Measurements from ENCODE around the gene CSF3R. TPM values are rescaled to one million over a fixed set of nuclear protein-coding genes. Genes with fewer than 3 reads are reported as not detected.
A peak's percentile ranks its signal among the peaks of the same experiment; 100 is the strongest.

Gene CSF3R
- total RNA-seq, 2 experiments from 2014 or later = 3.7 to 4.1 TPM

- H3K4me1 ChIP-seq (ENCODE audit: insufficient read depth, low read length) = peaks cover 5% of the 10 kb centered on the region
- no peak overlapping the region for H3K4me3 Mint-ChIP-seq
- no peak overlapping the region for H3K27ac ChIP-seq (ENCODE audit: low read depth in 1 of 2, low read length in 2 of 2)
- no peaks in the 10 kb centered on the region for H3K9me3 ChIP-seq (ENCODE audit: control insufficient read depth in 1 of 2, insufficient read depth in 1 of 2, low read length in 2 of 2)
- H3K27ac Mint-ChIP-seq = no peak overlapping the region
- TF ChIP-seq CTCF (IDR thresholded peaks at IDR 0.05) = no peak
- ATAC-seq (ENCODE audit: poor library complexity) (no peak), DNase-seq (no peak)
- no peak overlapping the region for H3K4me3 ChIP-seq (ENCODE audit: low read length)
- no peaks in the 10 kb centered on the region for H3K9me3 Mint-ChIP-seq
- no peaks in the 10 kb centered on the region for H3K36me3 Mint-ChIP-seq (ENCODE audit: low read depth)
- no peaks in the 10 kb centered on the region for H3K36me3 ChIP-seq (ENCODE audit: insufficient read depth, low read length)
- ChIA-PET CTCF (no interaction called here), POLR2A (no interaction called here)
- peaks cover 5% of the 10 kb centered on the region for H3K27me3 Mint-ChIP-seq
- H3K27me3 ChIP-seq (ENCODE audit: control insufficient read depth in 1 of 2, insufficient read depth in 2 of 2, low read length in 2 of 2) = no peaks in the 10 kb centered on the region
- H3K4me1 Mint-ChIP-seq (ENCODE audit: low read depth) = no peaks in the 10 kb centered on the region
- intact Hi-C loops (cut with DNase I, micrococcal nuclease) = no loop called here
Measured at GRCh38 chr1:36525166-36525565, 42.5 kb upstream of the CSF3R start.

- no peaks in the 10 kb centered on the region for H3K36me3 ChIP-seq (ENCODE audit: insufficient read depth, low read length)
- no peak overlapping the region for H3K4me3 ChIP-seq (ENCODE audit: low read length)
- no peak overlapping the region for H3K27ac Mint-ChIP-seq
- no peaks in the 10 kb centered on the region for H3K27me3 ChIP-seq (ENCODE audit: control insufficient read depth in 1 of 2, insufficient read depth in 2 of 2, low read length in 2 of 2)
- TF ChIP-seq CTCF (IDR thresholded peaks at IDR 0.05) = no peak
- CTCF ChIA-PET = no interaction called here
- H3K4me3 Mint-ChIP-seq = no peak overlapping the region
- H3K27ac ChIP-seq (ENCODE audit: low read depth in 1 of 2, low read length in 2 of 2) = no peak overlapping the region
- intact Hi-C loops (cut with DNase I, micrococcal nuclease) = no loop called here
- DNase-seq = no peak
- peaks cover 5% of the 10 kb centered on the region for H3K27me3 Mint-ChIP-seq
- H3K9me3 ChIP-seq (ENCODE audit: control insufficient read depth in 1 of 2, insufficient read depth in 1 of 2, low read length in 2 of 2) = no peaks in the 10 kb centered on the region
- H3K36me3 Mint-ChIP-seq (ENCODE audit: low read depth) = no peaks in the 10 kb centered on the region
- H3K4me1 ChIP-seq (ENCODE audit: insufficient read depth, low read length) = peaks cover 5% of the 10 kb centered on the region
- POLR2A ChIA-PET = no interaction called here
- H3K9me3 Mint-ChIP-seq = no peaks in the 10 kb centered on the region
- no peaks in the 10 kb centered on the region for H3K4me1 Mint-ChIP-seq (ENCODE audit: low read depth)
- ATAC-seq (ENCODE audit: poor library complexity) = no peak
Measured at GRCh38 chr1:36524359-36525062, 41.8 kb upstream of the CSF3R start.

GRCh38 chr1:36523850-36524249 is 41.1 kb upstream of the CSF3R start:
- POLR2A ChIA-PET = no interaction called here
- no peaks in the 10 kb centered on the region for H3K9me3 ChIP-seq (ENCODE audit: control insufficient read depth in 1 of 2, insufficient read depth in 1 of 2, low read length in 2 of 2)
- ATAC-seq (ENCODE audit: poor library complexity) = no peak
- H3K27ac Mint-ChIP-seq = no peak overlapping the region
- no peaks in the 10 kb centered on the region for H3K36me3 ChIP-seq (ENCODE audit: insufficient read depth, low read length)
- no peak overlapping the region for H3K27ac ChIP-seq (ENCODE audit: low read depth in 1 of 2, low read length in 2 of 2)
- peaks cover 5% of the 10 kb centered on the region for H3K4me1 ChIP-seq (ENCODE audit: insufficient read depth, low read length)
- no peak for DNase-seq
- peak overlapping the region; percentile 10 for H3K4me3 ChIP-seq (ENCODE audit: low read length)
- H3K27me3 Mint-ChIP-seq = peaks cover 5% of the 10 kb centered on the region
- no peaks in the 10 kb centered on the region for H3K4me1 Mint-ChIP-seq (ENCODE audit: low read depth)
- TF ChIP-seq CTCF (IDR thresholded peaks at IDR 0.05) = no peak
- H3K9me3 Mint-ChIP-seq = no peaks in the 10 kb centered on the region
- H3K4me3 Mint-ChIP-seq = no peak overlapping the region
- H3K36me3 Mint-ChIP-seq (ENCODE audit: low read depth) = no peaks in the 10 kb centered on the region
- intact Hi-C loops (cut with DNase I, micrococcal nuclease) = no loop called here
- H3K27me3 ChIP-seq (ENCODE audit: control insufficient read depth in 1 of 2, insufficient read depth in 2 of 2, low read length in 2 of 2) = no peaks in the 10 kb centered on the region
- CTCF ChIA-PET = no interaction called here

Measured in CD4-positive, alpha-beta T cell (primary cell).